ENCODE results near the gene PPP2R2C.

DNA sequence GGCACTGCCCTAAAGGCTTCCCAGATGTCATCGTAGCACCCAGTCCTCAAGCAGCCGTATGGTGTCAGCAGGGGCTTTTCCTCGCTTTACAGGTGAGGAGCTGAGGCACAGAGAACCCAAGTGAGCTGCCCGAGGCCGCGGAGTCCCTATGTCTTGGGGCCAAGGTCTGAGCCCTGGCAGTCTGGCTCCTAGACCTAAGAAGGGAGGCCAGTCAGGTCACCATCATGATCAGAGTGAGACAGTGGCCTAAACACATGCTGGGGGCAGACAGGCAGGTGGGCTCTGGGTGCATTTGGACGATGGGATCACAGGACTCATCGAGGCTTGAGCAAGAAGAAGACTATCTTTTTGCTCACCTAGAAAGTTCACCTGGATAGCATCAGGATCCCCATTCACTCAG, 107.8 kb downstream of the PPP2R2C start:
- TF ChIP-seq, protein P1, sequence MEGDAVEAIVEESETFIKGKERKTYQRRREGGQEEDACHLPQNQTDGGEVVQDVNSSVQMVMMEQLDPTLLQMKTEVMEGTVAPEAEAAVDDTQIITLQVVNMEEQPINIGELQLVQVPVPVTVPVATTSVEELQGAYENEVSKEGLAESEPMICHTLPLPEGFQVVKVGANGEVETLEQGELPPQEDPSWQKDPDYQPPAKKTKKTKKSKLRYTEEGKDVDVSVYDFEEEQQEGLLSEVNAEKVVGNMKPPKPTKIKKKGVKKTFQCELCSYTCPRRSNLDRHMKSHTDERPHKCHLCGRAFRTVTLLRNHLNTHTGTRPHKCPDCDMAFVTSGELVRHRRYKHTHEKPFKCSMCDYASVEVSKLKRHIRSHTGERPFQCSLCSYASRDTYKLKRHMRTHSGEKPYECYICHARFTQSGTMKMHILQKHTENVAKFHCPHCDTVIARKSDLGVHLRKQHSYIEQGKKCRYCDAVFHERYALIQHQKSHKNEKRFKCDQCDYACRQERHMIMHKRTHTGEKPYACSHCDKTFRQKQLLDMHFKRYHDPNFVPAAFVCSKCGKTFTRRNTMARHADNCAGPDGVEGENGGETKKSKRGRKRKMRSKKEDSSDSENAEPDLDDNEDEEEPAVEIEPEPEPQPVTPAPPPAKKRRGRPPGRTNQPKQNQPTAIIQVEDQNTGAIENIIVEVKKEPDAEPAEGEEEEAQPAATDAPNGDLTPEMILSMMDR (IDR thresholded peaks at IDR 0.05): no peak
- no peak for TF ChIP-seq POLR2AphosphoS5 (IDR thresholded peaks at IDR 0.05; ENCODE audit: low read depth, low read length)
- TF ChIP-seq, protein P2, sequence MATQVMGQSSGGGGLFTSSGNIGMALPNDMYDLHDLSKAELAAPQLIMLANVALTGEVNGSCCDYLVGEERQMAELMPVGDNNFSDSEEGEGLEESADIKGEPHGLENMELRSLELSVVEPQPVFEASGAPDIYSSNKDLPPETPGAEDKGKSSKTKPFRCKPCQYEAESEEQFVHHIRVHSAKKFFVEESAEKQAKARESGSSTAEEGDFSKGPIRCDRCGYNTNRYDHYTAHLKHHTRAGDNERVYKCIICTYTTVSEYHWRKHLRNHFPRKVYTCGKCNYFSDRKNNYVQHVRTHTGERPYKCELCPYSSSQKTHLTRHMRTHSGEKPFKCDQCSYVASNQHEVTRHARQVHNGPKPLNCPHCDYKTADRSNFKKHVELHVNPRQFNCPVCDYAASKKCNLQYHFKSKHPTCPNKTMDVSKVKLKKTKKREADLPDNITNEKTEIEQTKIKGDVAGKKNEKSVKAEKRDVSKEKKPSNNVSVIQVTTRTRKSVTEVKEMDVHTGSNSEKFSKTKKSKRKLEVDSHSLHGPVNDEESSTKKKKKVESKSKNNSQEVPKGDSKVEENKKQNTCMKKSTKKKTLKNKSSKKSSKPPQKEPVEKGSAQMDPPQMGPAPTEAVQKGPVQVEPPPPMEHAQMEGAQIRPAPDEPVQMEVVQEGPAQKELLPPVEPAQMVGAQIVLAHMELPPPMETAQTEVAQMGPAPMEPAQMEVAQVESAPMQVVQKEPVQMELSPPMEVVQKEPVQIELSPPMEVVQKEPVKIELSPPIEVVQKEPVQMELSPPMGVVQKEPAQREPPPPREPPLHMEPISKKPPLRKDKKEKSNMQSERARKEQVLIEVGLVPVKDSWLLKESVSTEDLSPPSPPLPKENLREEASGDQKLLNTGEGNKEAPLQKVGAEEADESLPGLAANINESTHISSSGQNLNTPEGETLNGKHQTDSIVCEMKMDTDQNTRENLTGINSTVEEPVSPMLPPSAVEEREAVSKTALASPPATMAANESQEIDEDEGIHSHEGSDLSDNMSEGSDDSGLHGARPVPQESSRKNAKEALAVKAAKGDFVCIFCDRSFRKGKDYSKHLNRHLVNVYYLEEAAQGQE (IDR thresholded peaks at IDR 0.05; ENCODE audit: insufficient read depth in 1 of 2, low read depth in 2 of 2, low read length in 1 of 2): no peak
